GM10248 (cell line): ENCODE data around the gene SFI1.
"Not testable (repeated sequence)": the region's sequence is repeated elsewhere in the genome, so short reads cannot be mapped to it uniquely, and the experiment has no call there.

Experiments used
- CTCF ChIA-PET: fragments of 300-600 bp; sonication (Branson Sonifier 250); formaldehyde crosslinking; extraction: SDS; loops from one replicate; lab custom pipeline; 2021; ENCODE audit warnings: antibody characterized with exemption; lab: Yijun Ruan, JAX
- POLR2A ChIA-PET: fragments of 350-650 bp; sonication (Branson Sonifier 250); formaldehyde crosslinking; extraction: SDS; loops from one replicate; lab custom pipeline; 2020; ENCODE audit warnings: antibody characterized with exemption; lab: Yijun Ruan, JAX
- DNase-seq: peaks from one replicate; pipeline ENCODE4 v3.0.0; 2012; ENCODE audit errors: extremely low spot score
- CTCF ChIP-seq: IDR thresholded peaks from 2 replicates; pipeline ENCODE4 v1.5.1; 2012; ENCODE audit warnings: mild to moderate bottlenecking, low read depth; ENCODE audit errors: extremely low read depth, missing control alignments, control extremely low read depth

The SFI1 gene

GRCh38 chr22:31509061-31509762 is 12.9 kb downstream of the SFI1 start:
- CTCF ChIA-PET, result interaction anchor here (0.9 kb wide), 1 partner anchor 16 kb away, joined by 3 read pairs; no protein-coding TSS in a partner anchor
- DNase-seq, result no peak
- TF ChIP-seq CTCF, result no peak
- POLR2A ChIA-PET, result no interaction called here

DNA sequence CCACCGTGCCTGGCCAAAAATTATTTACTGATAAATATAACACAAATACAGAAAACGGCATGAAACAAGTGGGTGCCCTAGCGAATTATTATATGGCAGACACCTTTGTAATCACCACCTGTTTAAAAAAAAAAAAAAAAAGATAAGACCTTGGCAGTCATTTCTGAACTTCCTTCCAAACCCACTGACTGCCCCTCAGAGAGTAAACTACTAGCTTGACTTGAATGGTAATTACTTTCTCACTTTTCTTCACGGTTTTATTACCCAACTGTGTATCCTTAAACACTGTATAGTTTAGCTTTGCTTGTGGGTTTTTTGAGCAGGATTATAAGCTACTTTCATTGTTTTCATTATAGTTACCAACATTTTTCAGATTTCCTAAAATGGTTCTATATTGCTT is 23.7 kb downstream of the SFI1 start:
- CTCF ChIA-PET, result interaction anchor here (0.6 to 2.3 kb wide), 2 partner anchors 12 to 33 kb away, joined by 3 to 5 read pairs; no protein-coding TSS in a partner anchor
- no peak for TF ChIP-seq CTCF
- DNase-seq, result peak; percentile 29
- POLR2A ChIA-PET, result no interaction called here

DNA sequence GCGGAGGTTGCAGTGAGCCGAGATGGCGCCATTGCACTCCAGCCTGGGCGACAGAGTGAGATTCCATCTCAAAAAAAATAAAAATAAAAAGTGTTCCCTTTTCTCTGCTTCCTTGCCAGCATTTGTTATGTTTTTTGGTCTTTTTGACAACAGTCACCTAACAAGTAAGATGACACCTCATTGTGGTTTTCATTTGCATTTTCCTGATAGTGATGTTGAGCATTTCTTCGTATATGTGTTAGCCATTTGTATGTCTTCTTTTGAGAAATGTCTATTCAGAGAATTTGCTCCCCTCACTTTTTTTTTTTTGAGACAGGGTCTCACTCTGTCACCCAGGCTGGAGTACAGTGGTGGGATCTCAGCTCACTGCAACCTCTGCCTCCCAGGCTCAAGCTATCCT is 27.8 kb downstream of the SFI1 start:
- DNase-seq, CTCF ChIA-PET, POLR2A ChIA-PET: not testable (repeated sequence)

DNA sequence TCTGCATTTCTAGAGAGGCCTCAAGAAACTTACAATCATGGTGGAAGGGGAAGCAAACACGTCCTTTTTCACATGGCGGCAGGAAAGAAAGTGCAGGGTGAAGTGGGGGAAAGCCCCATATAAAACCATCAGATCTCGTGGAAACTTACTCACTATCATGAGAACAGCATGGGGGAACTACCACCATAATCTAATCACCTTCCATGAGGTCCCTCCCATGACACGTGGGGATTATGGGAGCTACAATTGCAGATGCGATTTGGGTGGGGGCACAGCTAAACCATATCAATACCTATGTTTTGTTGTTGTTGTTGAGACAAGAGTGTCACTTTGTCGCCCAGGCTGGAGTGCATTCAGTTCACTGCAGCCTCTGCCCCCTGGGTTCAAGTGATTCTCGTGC is 29.9 kb downstream of the SFI1 start:
- no peak for DNase-seq
- POLR2A ChIA-PET, result no interaction called here
- no peak for TF ChIP-seq CTCF
- CTCF ChIA-PET, result interaction anchor here (0.7 to 1.3 kb wide), 2 partner anchors 9 to 11 kb away, joined by 3 read pairs; no protein-coding TSS in a partner anchor

- ChIA-PET CTCF (interaction anchor here (1.2 to 1.3 kb wide), 3 partner anchors 8 to 107 kb away, joined by 3 to 5 read pairs (median 3); no protein-coding TSS in a partner anchor), POLR2A (no interaction called here)
- no peak for TF ChIP-seq CTCF
- DNase-seq, result no peak
Measured at GRCh38 chr22:31530823-31531195, 34.5 kb downstream of the SFI1 start.

DNA sequence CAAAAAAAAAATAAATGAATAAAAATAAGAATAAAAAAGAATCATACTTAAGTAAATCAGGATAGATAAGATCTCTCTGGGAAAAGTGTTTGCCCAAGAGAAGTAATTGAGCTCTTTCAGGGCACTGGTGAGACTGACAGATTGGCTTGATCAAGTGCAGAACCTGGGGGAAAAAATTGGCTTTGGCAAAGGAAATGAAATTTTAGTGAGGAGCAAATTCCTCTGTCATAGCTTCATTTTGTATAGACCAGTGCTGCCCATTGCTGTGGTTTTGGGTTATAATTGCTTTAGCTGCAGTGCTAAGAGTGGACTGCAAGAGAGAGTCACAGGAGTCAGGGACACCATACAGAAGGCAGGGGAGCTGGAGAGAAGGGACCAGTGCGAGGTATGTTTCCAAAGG is 35.7 kb downstream of the SFI1 start:
- CTCF ChIA-PET, result interaction anchor here (0.9 to 1.5 kb wide), 4 partner anchors 13 to 41 kb away, joined by 3 to 5 read pairs (median 3); no protein-coding TSS in a partner anchor
- DNase-seq, result no peak
- TF ChIP-seq CTCF, result no peak
- POLR2A ChIA-PET, result interaction anchor here (0.6 kb wide), 1 partner anchor 114 kb away, joined by 3 read pairs; no protein-coding TSS in a partner anchor

- CTCF ChIA-PET, result interaction anchor here (0.7 kb wide), 1 partner anchor 107 kb away, joined by 3 read pairs; no protein-coding TSS in a partner anchor
- TF ChIP-seq CTCF, result no peak
- no peak for DNase-seq
- POLR2A ChIA-PET, result no interaction called here
Measured at GRCh38 chr22:31533374-31533773, 37.0 kb downstream of the SFI1 start.
